Measurements from ENCODE around the gene DDX10. TPM values are rescaled to one million over a fixed set of nuclear protein-coding genes. Genes with fewer than 3 reads are reported as not detected.

DDX10 gene
- total and polyA plus RNA-seq, 9 of the 15 experiments (the other 6 are each of a cell fraction or from before 2014, with no cell fraction given): 33.9 to 94.6 (median 50.7) TPM

- TF ChIP-seq NR0B1 (IDR thresholded peaks at IDR 0.05; ENCODE audit: partially characterized antibody) (no peak), PHB (CRISPR knock-in tag; IDR thresholded peaks at IDR 0.05) (no peak), ZNF280A (IDR thresholded peaks at IDR 0.05; ENCODE audit: low read depth, partially characterized antibody) (no peak), EGR1 (conservative IDR thresholded peaks at IDR 0.05) (no peak), HNRNPH1 (optimal IDR thresholded peaks at IDR 0.05; ENCODE audit: low read depth, low read length) (no peak), ZBTB26 (CRISPR knock-in tag; IDR thresholded peaks at IDR 0.05) (no peak)
Observed at GRCh38 chr11:108743851-108744250, 79.0 kb downstream of the DDX10 start (continued).

GRCh38 chr11:108748968-108749367 is 84.1 kb downstream of the DDX10 start:
- Histone ChIP-seq H3K36me3 (ENCODE audit: control insufficient read depth, insufficient read depth, low read length) (no peaks in the 10 kb centered on the region; the same call in 2 of the 3 replicates), H3K27me3 (ENCODE audit: control insufficient read depth in 2 of 2, insufficient read depth in 2 of 2, low read length in 2 of 2) (no peaks in the 10 kb centered on the region), H3K4me2 (ENCODE audit: insufficient read depth, low read length) (no peak overlapping the region), H4K20me1 (replicated peaks; ENCODE audit: control insufficient read depth, insufficient read depth, low read length) (no peaks in the 10 kb centered on the region), H3K9me3 (replicated peaks; ENCODE audit: control insufficient read depth, insufficient read depth, low read depth, low read length) (no peaks in the 10 kb centered on the region), H3K79me2 (ENCODE audit: control insufficient read depth, insufficient read depth, low read length) (peaks cover 26% of the 10 kb centered on the region; the same call in 2 of the 3 replicates), H3K27ac (ENCODE audit: extremely low read depth, low read depth, low read length) (no peak overlapping the region), H3K4me3 (no peak overlapping the region), H3K9ac (ENCODE audit: insufficient read depth in 1 of 2, low read depth in 2 of 2, low read length in 2 of 2) (no peak overlapping the region), H2AFZ (ENCODE audit: low read depth, low read length) (no peak overlapping the region), H3K4me1 (replicated peaks in 1 of 2; ENCODE audit: control insufficient read depth in 2 of 2, insufficient read depth in 2 of 2, low read length in 2 of 2) (no peaks in the 10 kb centered on the region), H3K9me1 (ENCODE audit: control insufficient read depth, insufficient read depth, low read length) (no peaks in the 10 kb centered on the region)
- ChIA-PET POLR2A (no interaction called here), CTCF (ENCODE audit: low intra/inter-chr PET ratio) (no interaction called here)
- DNase-seq (ENCODE audit: extremely low read depth in 1 of 4, low spot score in 3 of 4) (no peak), FAIRE-seq (no peak), ATAC-seq (no peak)
- intact Hi-C loops (cut with micrococcal nuclease): no loop called here
- in situ Hi-C loops (cut with MboI): no loop called here
- 77% methylated on average over 6 of the region's 6 CpGs for WGBS (ENCODE audit: insufficient coverage, low coverage, missing lambda C conversion rate)
- BruUV-seq (replicated peaks): no TSS peak
- TF ChIP-seq EZH2 (IDR thresholded peaks at IDR 0.05; ENCODE audit: borderline replicate concordance, low read depth, low read length) (no peak), HOMEZ (CRISPR knock-in tag; IDR thresholded peaks at IDR 0.05) (no peak), STAG1 (CRISPR knock-in tag; IDR thresholded peaks at IDR 0.05; ENCODE audit: borderline replicate concordance) (no peak), GABPB1 (CRISPR knock-in tag; IDR thresholded peaks at IDR 0.05) (no peak), TRIM24 (IDR thresholded peaks at IDR 0.05) (no peak), CHD4 (IDR thresholded peaks at IDR 0.05; ENCODE audit: insufficient read depth, insufficient replicate concordance, low read depth, low read length, poor library complexity, severe bottlenecking) (no peak), KDM2B (CRISPR knock-in tag; IDR thresholded peaks at IDR 0.05) (no peak), SP1 (CRISPR knock-in tag; IDR thresholded peaks at IDR 0.05) (no peak)
